HEK293 (cell line): Measurements from ENCODE around the gene ZBTB25.

Source experiments
- CTCF ChIA-PET: fragments of 350-600 bp; formaldehyde crosslinking; extraction: SDS; loops from one replicate; lab custom pipeline; 2021; ENCODE audit warnings: antibody characterized with exemption; lab: Yijun Ruan, JAX
- POLR2A ChIA-PET: fragments of 300-600 bp; formaldehyde crosslinking; extraction: SDS; loops from one replicate; lab custom pipeline; 2020; ENCODE audit warnings: antibody characterized with exemption, inconsistent platforms; lab: Yijun Ruan, JAX
- H3K27ac ChIP-seq: fragments of 200-500 bp; sonication (Bioruptor generic); 2 replicates; pipeline ENCODE4 v1.5.1; 2014; ENCODE audit warnings: low read depth, low read length, control low read depth, inconsistent platforms; ENCODE audit errors: extremely low read depth
- H3K36me3 ChIP-seq, 2 experiments: fragments of 200-500 bp in 1 of 2; sonication (Bioruptor generic) in 1 of 2; 1 replicate in 1 of 2; 2 replicates in 1 of 2; pipeline ENCODE4 v1.5.1; 2014 to 2017; ENCODE audit warnings: inconsistent platforms in 2 of 2, low read length in 2 of 2; ENCODE audit not compliant: control insufficient read depth in 2 of 2, insufficient read depth in 1 of 2
- H3K4me1 ChIP-seq: fragments of 200-500 bp; sonication (Bioruptor generic); 2 replicates; pipeline ENCODE4 v1.5.1; 2014; ENCODE audit warnings: mild to moderate bottlenecking, low read length, inconsistent platforms; ENCODE audit not compliant: control insufficient read depth, insufficient read depth
- H3K4me3 ChIP-seq: 2 replicates; pipeline ENCODE4 v1.5.1; 2011; ENCODE audit warnings: low read depth, mild to moderate bottlenecking, control low read depth, low read length, moderate library complexity
- H3K9me3 ChIP-seq: fragments of 200-500 bp; sonication (Bioruptor generic); 2 replicates; pipeline ENCODE4 v1.5.1; 2014; ENCODE audit warnings: low read depth, low read length, inconsistent platforms; ENCODE audit not compliant: control insufficient read depth, insufficient read depth
- GLIS2 ChIP-seq: fragments of 450-650 bp; formaldehyde crosslinking; IDR thresholded peaks from 2 replicates; pipeline ENCODE4 v1.5.1; 2016; ENCODE audit warnings: missing biosample characterization, missing genetic modification characterization
- KLF9 ChIP-seq: fragments of 450-650 bp; formaldehyde crosslinking; IDR thresholded peaks from 2 replicates; pipeline ENCODE4 v1.5.1; 2016; ENCODE audit warnings: missing biosample characterization, missing genetic modification characterization, low read depth
- ZBTB6 ChIP-seq: fragments of 450-650 bp; formaldehyde crosslinking; IDR thresholded peaks from 2 replicates; pipeline ENCODE4 v1.5.1; 2017; ENCODE audit warnings: missing biosample characterization, missing genetic modification characterization
- ZBTB8A ChIP-seq: fragments of 450-650 bp; formaldehyde crosslinking; IDR thresholded peaks from 2 replicates; pipeline ENCODE4 v1.5.1; 2016; ENCODE audit warnings: missing biosample characterization, missing genetic modification characterization
- ZEB2 ChIP-seq: fragments of 450-650 bp; formaldehyde crosslinking; IDR thresholded peaks from 2 replicates; pipeline ENCODE4 v1.5.1; 2016; ENCODE audit warnings: missing biosample characterization, missing genetic modification characterization
- ZNF132 ChIP-seq: fragments of 450-650 bp; formaldehyde crosslinking; IDR thresholded peaks from 2 replicates; pipeline ENCODE4 v1.5.1; 2017; ENCODE audit warnings: missing biosample characterization, missing genetic modification characterization, borderline replicate concordance
- ZNF155 ChIP-seq: fragments of 450-650 bp; formaldehyde crosslinking; IDR thresholded peaks from 2 replicates; pipeline ENCODE4 v1.5.1; 2016; ENCODE audit warnings: missing biosample characterization, missing genetic modification characterization
- ZNF174 ChIP-seq: fragments of 450-650 bp; formaldehyde crosslinking; IDR thresholded peaks from 2 replicates; pipeline ENCODE4 v1.5.0; 2017; ENCODE audit warnings: missing biosample characterization, mild to moderate bottlenecking, missing genetic modification characterization
- ZNF248 ChIP-seq: fragments of 450-650 bp; formaldehyde crosslinking; IDR thresholded peaks from 2 replicates; pipeline ENCODE4 v1.5.1; 2017; ENCODE audit warnings: missing biosample characterization, missing genetic modification characterization
- ZNF274 ChIP-seq, 2 experiments: fragments of 200-500 bp in 1 of 2; fragments of 450-650 bp in 1 of 2; sonication (Bioruptor generic) in 1 of 2; formaldehyde crosslinking in 1 of 2; IDR thresholded peaks; 2 replicates each; pipeline versions ENCODE4 v1.5.1 to v1.6.1; 2014 to 2016; ENCODE audit warnings: borderline replicate concordance in 1 of 2, inconsistent platforms in 1 of 2, low read length in 1 of 2, missing biosample characterization in 1 of 2, missing genetic modification characterization in 1 of 2
- ZNF280D ChIP-seq: fragments of 450-650 bp; formaldehyde crosslinking; IDR thresholded peaks from 2 replicates; pipeline ENCODE4 v1.5.1; 2016; ENCODE audit warnings: missing biosample characterization, missing genetic modification characterization
- ZNF324 ChIP-seq: fragments of 450-650 bp; formaldehyde crosslinking; IDR thresholded peaks from 2 replicates; pipeline ENCODE4 v1.5.1; 2016; ENCODE audit warnings: missing biosample characterization, missing genetic modification characterization
- ZNF433 ChIP-seq: fragments of 450-650 bp; formaldehyde crosslinking; IDR thresholded peaks from 2 replicates; pipeline ENCODE4 v1.5.1; 2016; ENCODE audit warnings: missing biosample characterization, missing genetic modification characterization, low read depth
- ZNF510 ChIP-seq: fragments of 450-650 bp; formaldehyde crosslinking; IDR thresholded peaks from 2 replicates; pipeline ENCODE4 v1.5.1; 2018; ENCODE audit warnings: mild to moderate bottlenecking, missing genetic modification characterization, missing biosample characterization; ENCODE audit not compliant: insufficient replicate concordance
- ZNF596 ChIP-seq: fragments of 450-650 bp; IDR thresholded peaks from 2 replicates; pipeline ENCODE4 v1.5.0; 2018; ENCODE audit warnings: missing biosample characterization, mild to moderate bottlenecking, missing genetic modification characterization, moderate library complexity
- ZNF654 ChIP-seq: fragments of 450-650 bp; formaldehyde crosslinking; IDR thresholded peaks from 2 replicates; pipeline ENCODE4 v1.5.1; 2016; ENCODE audit warnings: low read depth, missing biosample characterization, missing genetic modification characterization
- ZNF670 ChIP-seq: fragments of 450-650 bp; formaldehyde crosslinking; IDR thresholded peaks from 2 replicates; pipeline ENCODE4 v1.5.1; 2016; ENCODE audit warnings: missing biosample characterization, missing genetic modification characterization, low read depth
- ZNF776 ChIP-seq: fragments of 450-650 bp; formaldehyde crosslinking; IDR thresholded peaks from 2 replicates; pipeline ENCODE4 v1.5.0; 2017; ENCODE audit warnings: missing biosample characterization, missing genetic modification characterization, borderline replicate concordance
- TF ChIP-seq, protein P1 (sequence below): sonication (generic); formaldehyde crosslinking; IDR thresholded peaks from 2 replicates; pipeline ENCODE4 v1.8.1; 2022; ENCODE audit warnings: mild to moderate bottlenecking, moderate library complexity, missing genetic modification reagents
- TF ChIP-seq, protein P2 (sequence below): fragments of 450-650 bp; formaldehyde crosslinking; IDR thresholded peaks from 2 replicates; pipeline ENCODE4 v1.5.1; 2016; ENCODE audit warnings: missing biosample characterization, missing genetic modification characterization

ZBTB25 gene

GRCh38 chr14:64525354-64525753, 21.7 kb upstream of the ZBTB25 start:
- TF ChIP-seq ZNF174 (tag by site-specific recombination) (no peak), KLF9 (tag by site-specific recombination) (no peak), ZBTB8A (tag by site-specific recombination) (no peak), ZNF596 (tag by site-specific recombination) (no peak), ZNF274 (IDR thresholded peaks at IDR 0.05; ENCODE audit: low read length) (no peak), ZNF274 (tag by site-specific recombination; IDR thresholded peaks at IDR 0.05; ENCODE audit: borderline replicate concordance) (no peak), ZNF132 (tag by site-specific recombination) (no peak), ZNF510 (tag by site-specific recombination) (no peak)
- TF ChIP-seq, protein P1, sequence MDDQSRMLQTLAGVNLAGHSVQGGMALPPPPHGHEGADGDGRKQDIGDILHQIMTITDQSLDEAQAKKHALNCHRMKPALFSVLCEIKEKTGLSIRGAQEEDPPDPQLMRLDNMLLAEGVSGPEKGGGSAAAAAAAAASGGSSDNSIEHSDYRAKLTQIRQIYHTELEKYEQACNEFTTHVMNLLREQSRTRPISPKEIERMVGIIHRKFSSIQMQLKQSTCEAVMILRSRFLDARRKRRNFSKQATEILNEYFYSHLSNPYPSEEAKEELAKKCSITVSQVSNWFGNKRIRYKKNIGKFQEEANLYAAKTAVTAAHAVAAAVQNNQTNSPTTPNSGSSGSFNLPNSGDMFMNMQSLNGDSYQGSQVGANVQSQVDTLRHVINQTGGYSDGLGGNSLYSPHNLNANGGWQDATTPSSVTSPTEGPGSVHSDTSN, result no peak
- ChIA-PET POLR2A (interaction anchor here (1.3 kb wide), 1 partner anchor 15 kb away, joined by 7 read pairs; the partner anchor contains the start of gene HSPA2), CTCF (interaction anchor here (0.7 to 1.1 kb wide), 2 partner anchors 112 to 1631 kb away, joined by 3 to 4 read pairs; no protein-coding TSS in a partner anchor)
- H3K4me1 ChIP-seq, result no peaks in the 10 kb centered on the region
- H3K36me3 ChIP-seq, result peaks cover 14 to 21% of the 10 kb centered on the region in 2 experiments
- no peaks in the 10 kb centered on the region for H3K9me3 ChIP-seq
- no peak overlapping the region for H3K27ac ChIP-seq
- H3K4me3 ChIP-seq, result no peak overlapping the region

DNA sequence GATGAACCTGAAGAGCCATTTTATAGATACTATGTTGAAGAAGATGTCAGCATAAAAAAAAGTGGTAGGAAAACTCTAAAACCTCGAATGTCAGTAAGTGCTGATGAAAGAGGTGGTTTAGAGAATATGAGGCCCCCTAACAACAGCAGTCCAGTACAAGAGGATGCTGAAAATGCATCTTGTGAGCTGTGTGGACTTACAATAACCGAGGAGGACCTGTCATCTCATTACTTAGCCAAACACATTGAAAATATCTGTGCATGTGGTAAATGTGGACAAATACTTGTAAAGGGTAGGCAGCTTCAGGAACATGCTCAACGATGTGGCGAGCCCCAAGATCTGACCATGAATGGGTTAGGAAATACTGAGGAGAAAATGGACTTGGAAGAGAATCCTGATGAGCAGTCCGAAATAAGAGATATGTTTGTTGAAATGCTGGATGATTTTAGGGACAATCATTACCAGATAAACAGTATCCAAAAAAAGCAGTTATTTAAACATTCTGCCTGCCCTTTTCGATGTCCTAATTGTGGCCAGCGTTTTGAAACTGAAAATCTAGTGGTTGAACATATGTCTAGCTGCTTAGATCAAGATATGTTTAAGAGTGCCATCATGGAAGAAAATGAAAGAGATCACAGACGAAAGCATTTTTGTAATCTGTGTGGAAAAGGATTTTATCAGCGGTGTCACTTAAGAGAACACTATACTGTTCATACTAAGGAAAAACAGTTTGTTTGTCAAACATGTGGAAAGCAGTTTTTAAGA, 19.1 kb upstream of the ZBTB25 start:
- Histone ChIP-seq H3K27ac (no peak overlapping the region), H3K36me3 (peaks cover 14 to 21% of the 10 kb centered on the region in 2 experiments), H3K4me3 (no peak overlapping the region), H3K4me1 (peaks cover 6% of the 10 kb centered on the region; the same call in 1 of the 2 replicates), H3K9me3 (no peaks in the 10 kb centered on the region)
- ChIA-PET CTCF (interaction anchor here (0.6 to 4.7 kb wide), 5 partner anchors 9 to 179 kb away, joined by 3 to 29 read pairs (median 3); no protein-coding TSS in a partner anchor), POLR2A (interaction anchor here (1.2 to 2.3 kb wide), 3 partner anchors 14 to 18 kb away, joined by 3 to 9 read pairs (median 5); partner anchors contain the start of genes HSPA2 and ZBTB1)
- no peak for TF ChIP-seq GLIS2 (tag by site-specific recombination)
- TF ChIP-seq ZNF670 (tag by site-specific recombination), result no peak
- TF ChIP-seq ZNF155 (tag by site-specific recombination), result no peak
- TF ChIP-seq ZNF174 (tag by site-specific recombination), result no peak
- no peak for TF ChIP-seq ZNF433 (tag by site-specific recombination)
- TF ChIP-seq ZEB2 (tag by site-specific recombination), result no peak
- TF ChIP-seq ZNF280D (tag by site-specific recombination), result no peak
- TF ChIP-seq ZBTB6 (tag by site-specific recombination), result no peak
- TF ChIP-seq, protein P2, sequence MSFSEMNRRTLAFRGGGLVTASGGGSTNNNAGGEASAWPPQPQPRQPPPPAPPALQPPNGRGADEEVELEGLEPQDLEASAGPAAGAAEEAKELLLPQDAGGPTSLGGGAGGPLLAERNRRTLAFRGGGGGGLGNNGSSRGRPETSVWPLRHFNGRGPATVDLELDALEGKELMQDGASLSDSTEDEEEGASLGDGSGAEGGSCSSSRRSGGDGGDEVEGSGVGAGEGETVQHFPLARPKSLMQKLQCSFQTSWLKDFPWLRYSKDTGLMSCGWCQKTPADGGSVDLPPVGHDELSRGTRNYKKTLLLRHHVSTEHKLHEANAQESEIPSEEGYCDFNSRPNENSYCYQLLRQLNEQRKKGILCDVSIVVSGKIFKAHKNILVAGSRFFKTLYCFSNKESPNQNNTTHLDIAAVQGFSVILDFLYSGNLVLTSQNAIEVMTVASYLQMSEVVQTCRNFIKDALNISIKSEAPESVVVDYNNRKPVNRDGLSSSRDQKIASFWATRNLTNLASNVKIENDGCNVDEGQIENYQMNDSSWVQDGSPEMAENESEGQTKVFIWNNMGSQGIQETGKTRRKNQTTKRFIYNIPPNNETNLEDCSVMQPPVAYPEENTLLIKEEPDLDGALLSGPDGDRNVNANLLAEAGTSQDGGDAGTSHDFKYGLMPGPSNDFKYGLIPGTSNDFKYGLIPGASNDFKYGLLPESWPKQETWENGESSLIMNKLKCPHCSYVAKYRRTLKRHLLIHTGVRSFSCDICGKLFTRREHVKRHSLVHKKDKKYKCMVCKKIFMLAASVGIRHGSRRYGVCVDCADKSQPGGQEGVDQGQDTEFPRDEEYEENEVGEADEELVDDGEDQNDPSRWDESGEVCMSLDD (tag by site-specific recombination), result no peak
- no peak for TF ChIP-seq ZNF324 (tag by site-specific recombination)
- no peak for TF ChIP-seq ZNF776 (tag by site-specific recombination)
- TF ChIP-seq ZNF654 (tag by site-specific recombination), result no peak
- no peak for TF ChIP-seq ZNF248 (tag by site-specific recombination)
